SU-DHL-6 (cell line): ENCODE data around the gene SDC1.

Source experiments
- CTCF ChIP-seq: fragments of 200-600 bp; sonication (generic); IDR thresholded peaks from one replicate; pipeline ENCODE4 v1.5.1; 2017; ENCODE audit warnings: antibody characterized with exemption, mild to moderate bottlenecking, low read length, moderate library complexity; ENCODE audit not compliant: insufficient read depth, poor library complexity, severe bottlenecking
- EZH2phosphoT487 ChIP-seq: fragments of 200-600 bp; sonication (generic), shearing (Covaris generic); conservative IDR thresholded peaks from 2 replicates; pipeline ENCODE4 v1.6.1; 2018; ENCODE audit warnings: mild to moderate bottlenecking, antibody characterized with exemption, low read length, moderate library complexity, mixed read lengths

- TF ChIP-seq CTCF (no peak), EZH2phosphoT487 (no peak)
Observed at GRCh38 chr2:20175931-20176330, 49.0 kb downstream of the SDC1 start.
